Measurements from ENCODE around the gene ATG10. TPM values are rescaled to one million over a fixed set of nuclear protein-coding genes. Genes with fewer than 3 reads are reported as not detected.

Gene ATG10
- total RNA-seq = 7.3 and 10.9 TPM in 2 replicates

DNA sequence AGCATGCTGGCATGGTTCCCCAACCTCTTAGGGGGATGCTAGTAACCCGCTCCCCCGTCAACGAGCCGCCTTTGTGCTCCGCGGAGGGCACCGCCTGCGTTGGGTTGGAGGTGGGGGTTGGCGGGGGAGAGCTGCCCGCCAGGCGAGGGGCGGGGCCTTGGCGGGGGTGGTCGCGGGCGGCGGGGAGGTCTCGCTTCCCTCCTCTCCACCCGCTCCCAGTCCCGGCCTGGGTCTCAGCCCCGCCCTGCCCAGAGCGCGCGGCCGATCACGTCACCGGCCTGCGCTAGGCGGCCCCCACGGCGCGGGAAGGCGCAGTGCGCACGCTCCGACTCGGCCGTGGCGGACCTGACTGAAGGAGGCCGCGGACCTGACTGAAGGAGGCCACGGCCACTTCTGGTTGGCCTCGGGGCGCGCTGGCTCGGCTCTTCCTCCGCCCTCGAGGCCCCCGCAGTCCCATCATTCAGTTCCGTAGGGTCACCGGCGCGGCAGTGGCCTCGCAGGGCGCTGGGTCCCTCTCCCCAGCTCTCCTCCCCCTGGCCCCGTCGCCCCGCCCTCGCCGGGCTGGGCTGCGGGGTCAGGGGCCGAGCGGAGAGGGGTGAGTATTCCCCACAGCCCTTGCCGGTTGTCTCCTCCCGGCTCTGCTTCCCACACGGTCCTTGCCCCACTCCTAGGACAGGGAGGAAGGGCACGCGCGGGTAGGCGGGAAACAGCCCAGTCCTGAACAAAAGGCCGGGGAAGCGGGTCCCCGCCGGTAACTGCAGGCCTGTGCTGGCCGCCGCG is at the start of gene ATG10:
Gene ATG10 (plus strand): TSS at position 312 of the 780 bp plus-strand sequence. CDS start 15,548 bp downstream, outside the sequence.

GRCh38 chr5:82277987-82278710 is 306.3 kb downstream of the ATG10 start, which contains the start of gene RPS23:
Gene RPS23, minus strand, starts transcription at chr5:82278354. Its CDS starts 31 bp downstream, at chr5:82278323.

Other genes starting within 250 kb of the ATG10 start
- 13.1 and 14.5 TPM in 2 replicates for gene SSBP2, start 220.9 kb upstream of the ATG10 start, total RNA-seq